ENCODE data around the gene MKLN1.

MKLN1 gene

DNA sequence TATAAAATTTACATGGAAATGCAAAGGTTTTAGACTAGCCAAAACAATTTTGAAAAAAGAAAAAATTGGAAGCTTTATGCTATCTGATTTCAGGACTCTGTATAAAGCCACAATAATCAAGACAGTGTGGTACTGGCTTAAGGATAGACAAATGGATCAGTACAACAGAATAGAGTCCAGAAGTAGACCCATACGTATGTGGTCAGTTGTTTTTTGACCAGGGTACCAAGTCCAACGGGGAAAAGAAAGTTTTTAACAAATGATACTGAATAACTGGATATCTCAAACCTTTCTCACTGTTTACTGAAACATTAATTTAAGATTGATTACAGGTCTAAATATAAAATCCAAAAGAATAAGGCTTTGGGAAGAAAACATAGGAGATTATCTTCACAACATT is 149.1 kb downstream of the MKLN1 start:
- DNase-seq (ENCODE audit: low spot score) = no peak
- in situ Hi-C loops (cut with MboI; ENCODE audit: low sequenced_read_pairs, unreplicated experiment) = no loop called here
- TF ChIP-seq, protein P1, sequence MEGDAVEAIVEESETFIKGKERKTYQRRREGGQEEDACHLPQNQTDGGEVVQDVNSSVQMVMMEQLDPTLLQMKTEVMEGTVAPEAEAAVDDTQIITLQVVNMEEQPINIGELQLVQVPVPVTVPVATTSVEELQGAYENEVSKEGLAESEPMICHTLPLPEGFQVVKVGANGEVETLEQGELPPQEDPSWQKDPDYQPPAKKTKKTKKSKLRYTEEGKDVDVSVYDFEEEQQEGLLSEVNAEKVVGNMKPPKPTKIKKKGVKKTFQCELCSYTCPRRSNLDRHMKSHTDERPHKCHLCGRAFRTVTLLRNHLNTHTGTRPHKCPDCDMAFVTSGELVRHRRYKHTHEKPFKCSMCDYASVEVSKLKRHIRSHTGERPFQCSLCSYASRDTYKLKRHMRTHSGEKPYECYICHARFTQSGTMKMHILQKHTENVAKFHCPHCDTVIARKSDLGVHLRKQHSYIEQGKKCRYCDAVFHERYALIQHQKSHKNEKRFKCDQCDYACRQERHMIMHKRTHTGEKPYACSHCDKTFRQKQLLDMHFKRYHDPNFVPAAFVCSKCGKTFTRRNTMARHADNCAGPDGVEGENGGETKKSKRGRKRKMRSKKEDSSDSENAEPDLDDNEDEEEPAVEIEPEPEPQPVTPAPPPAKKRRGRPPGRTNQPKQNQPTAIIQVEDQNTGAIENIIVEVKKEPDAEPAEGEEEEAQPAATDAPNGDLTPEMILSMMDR (IDR thresholded peaks at IDR 0.05; ENCODE audit: borderline replicate concordance, control extremely low read depth, extremely low read depth, insufficient read depth, missing control alignments) = no peak

DNA sequence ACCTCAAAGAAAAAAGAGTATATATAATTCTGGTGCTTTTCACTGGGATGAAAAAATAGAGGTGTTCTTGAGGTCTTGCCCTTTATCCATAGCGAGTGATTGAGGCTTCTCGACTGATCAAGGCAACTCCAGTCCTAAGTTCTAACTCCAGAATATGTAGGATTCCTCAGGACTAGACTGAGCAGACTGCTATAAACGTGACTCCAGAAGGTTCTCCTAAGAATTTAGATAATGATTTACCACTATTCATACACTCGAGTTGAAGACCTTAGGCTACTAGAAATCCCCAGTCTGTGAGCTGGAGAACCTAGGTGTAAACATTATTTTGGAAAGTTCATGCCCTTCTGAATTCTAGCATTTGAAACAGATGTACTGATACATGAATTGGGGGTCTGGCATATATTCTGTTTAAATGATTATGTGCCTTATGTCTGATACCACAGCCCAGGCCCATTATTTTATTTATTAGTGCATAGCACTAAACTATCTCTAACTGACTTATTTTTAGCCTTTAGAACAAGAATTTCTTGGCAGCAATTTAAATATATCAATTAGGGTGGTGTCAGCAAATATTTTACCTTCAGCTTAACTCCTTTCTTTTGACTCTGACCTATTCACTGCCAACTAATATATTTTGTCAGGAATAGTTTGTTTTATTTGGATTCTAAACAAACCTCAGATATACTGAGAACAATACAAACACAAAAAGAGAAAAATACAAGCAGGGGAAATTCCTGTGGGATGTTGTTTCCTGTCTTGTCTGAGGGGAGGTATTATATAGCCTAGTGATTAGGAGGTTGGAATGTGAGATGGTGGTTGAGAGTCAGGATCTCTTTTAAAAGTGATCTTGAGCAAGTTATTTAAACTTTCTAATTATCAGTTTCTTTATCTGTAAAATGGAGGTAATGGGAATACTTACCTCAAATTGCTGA is 153.0 kb downstream of the MKLN1 start:
- in situ Hi-C loops (cut with MboI; ENCODE audit: low sequenced_read_pairs, unreplicated experiment) = no loop called here
- TF ChIP-seq, protein P1 (IDR thresholded peaks at IDR 0.05; ENCODE audit: borderline replicate concordance, control extremely low read depth, extremely low read depth, insufficient read depth, missing control alignments) = no peak

DNA sequence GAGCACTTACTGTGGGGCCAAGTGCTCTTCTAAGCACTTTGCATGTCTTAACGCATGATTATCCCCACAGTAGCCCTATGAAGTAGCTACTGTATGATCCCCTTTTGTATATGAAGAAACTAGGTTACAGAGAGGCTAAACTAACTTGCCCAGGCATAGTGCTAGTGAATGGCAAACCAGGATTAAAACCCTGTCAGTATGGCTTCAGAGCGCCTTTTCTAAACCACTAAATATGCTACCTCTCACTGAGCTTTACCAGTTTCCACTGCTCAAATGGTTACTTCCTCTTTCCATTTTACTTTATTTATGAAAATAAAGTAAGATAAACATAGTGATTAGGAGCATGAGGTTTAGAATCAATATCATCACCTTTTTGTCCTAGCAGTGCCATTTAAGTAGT is 155.1 kb downstream of the MKLN1 start:
- DNase-seq (ENCODE audit: low spot score) = no peak
- in situ Hi-C loops (cut with MboI; ENCODE audit: low sequenced_read_pairs, unreplicated experiment) = no loop called here
- TF ChIP-seq, protein P1 (IDR thresholded peaks at IDR 0.05; ENCODE audit: borderline replicate concordance, control extremely low read depth, extremely low read depth, insufficient read depth, missing control alignments) = no peak

More for the DNA sequence above, 153.0 kb downstream of the MKLN1 start:
- DNase-seq (ENCODE audit: low spot score) = no peak

DNA sequence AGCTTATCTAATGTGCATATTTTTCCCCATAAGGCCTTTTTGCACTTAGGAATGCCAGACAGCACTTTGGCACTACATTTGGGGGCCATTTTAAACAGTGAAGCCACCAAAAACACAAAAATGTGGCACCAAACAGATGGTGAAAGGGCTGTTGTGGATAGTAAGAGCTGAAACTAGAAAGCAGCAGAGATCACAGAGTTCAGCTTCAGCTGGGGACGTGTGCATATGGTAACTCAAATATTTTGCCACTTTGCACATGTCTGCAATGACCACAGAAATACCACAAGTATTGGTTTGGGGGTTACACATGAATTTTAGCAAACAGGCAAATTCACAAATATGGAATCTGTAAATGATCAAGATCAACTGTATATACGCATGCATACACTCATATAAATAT is 155.9 kb downstream of the MKLN1 start:
- TF ChIP-seq, protein P1 (IDR thresholded peaks at IDR 0.05; ENCODE audit: borderline replicate concordance, control extremely low read depth, extremely low read depth, insufficient read depth, missing control alignments) = no peak
- no peak for DNase-seq (ENCODE audit: low spot score)
- in situ Hi-C loops (cut with MboI; ENCODE audit: low sequenced_read_pairs, unreplicated experiment) = no loop called here

DNA sequence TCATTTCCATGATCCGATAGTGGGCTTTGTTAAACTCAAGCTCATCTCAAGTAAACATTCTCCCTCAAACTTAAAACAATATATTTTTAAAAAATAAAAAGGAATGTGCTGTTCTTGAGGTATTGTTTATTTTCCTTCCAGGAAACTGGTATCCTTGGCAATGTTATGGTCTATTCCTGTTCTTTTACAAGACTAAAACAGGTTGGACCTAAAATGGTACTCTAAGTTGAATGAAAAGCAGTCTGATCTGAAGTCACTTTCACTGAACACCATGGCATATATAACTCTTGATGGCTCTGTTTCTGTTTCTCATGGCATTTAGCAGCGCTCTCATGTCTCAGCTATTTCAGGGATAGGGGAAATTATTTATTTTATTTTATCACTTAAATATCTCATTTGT is 158.7 kb downstream of the MKLN1 start:
- TF ChIP-seq, protein P1 (IDR thresholded peaks at IDR 0.05; ENCODE audit: borderline replicate concordance, control extremely low read depth, extremely low read depth, insufficient read depth, missing control alignments) = no peak
- DNase-seq (ENCODE audit: low spot score) = no peak
- in situ Hi-C loops (cut with MboI; ENCODE audit: low sequenced_read_pairs, unreplicated experiment) = no loop called here

DNA sequence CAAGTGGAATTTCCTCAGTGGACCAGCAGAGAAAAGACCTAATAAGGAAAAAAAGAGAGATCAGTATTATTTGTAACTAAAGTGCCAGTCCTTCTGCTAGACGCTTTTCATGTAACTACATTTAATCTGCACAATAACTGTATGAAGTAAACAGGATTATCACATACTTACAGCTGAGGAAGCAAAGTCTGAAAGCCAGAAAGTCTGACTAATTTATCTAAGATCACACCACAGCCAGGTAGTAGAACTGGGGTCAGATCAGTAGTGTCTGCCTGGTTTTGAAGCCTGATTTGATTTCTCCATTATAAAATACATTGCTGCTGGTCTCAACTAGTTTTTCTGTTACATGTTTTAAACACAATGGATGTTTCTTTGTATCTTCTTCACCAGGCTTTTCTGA is 159.5 kb downstream of the MKLN1 start:
- no peak for DNase-seq (ENCODE audit: low spot score)
- TF ChIP-seq, protein P1 (IDR thresholded peaks at IDR 0.05; ENCODE audit: borderline replicate concordance, control extremely low read depth, extremely low read depth, insufficient read depth, missing control alignments) = no peak
- in situ Hi-C loops (cut with MboI; ENCODE audit: low sequenced_read_pairs, unreplicated experiment) = no loop called here

Data from GM13976 (cell line).